GM06990 (cell line): Measurements from ENCODE around the gene NOVA1.

Experiments used
- DNase-seq: peaks from one replicate; pipeline ENCODE4 v3.0.0-alpha.2; 2011; ENCODE audit not compliant: insufficient read length; ENCODE audit errors: extremely low read depth
- H3K27me3 ChIP-seq: replicated peaks from 2 replicates; pipeline ENCODE4 v1.6.0; 2011; ENCODE audit warnings: low read length; ENCODE audit not compliant: control insufficient read depth, insufficient read depth
- H3K36me3 ChIP-seq: 2 replicates; pipeline ENCODE4 v1.5.1; 2011; ENCODE audit warnings: low read length; ENCODE audit not compliant: control insufficient read depth, insufficient read depth
- H3K4me3 ChIP-seq: replicated peaks from 2 replicates; pipeline ENCODE4 v1.5.1; 2011; ENCODE audit warnings: low read depth, mild to moderate bottlenecking, control low read depth, low read length
- CTCF ChIP-seq: IDR thresholded peaks from 2 replicates; pipeline ENCODE4 v1.5.1; 2011; ENCODE audit warnings: low read length, control low read depth, mild to moderate bottlenecking, inconsistent platforms; ENCODE audit not compliant: insufficient read depth, poor library complexity, severe bottlenecking

NOVA1 gene

GRCh38 chr14:26414926-26415325, 182.9 kb downstream of the NOVA1 start:
- DNase-seq, result no peak
- Histone ChIP-seq H3K27me3 (no peaks in the 10 kb centered on the region), H3K4me3 (no peak overlapping the region), H3K36me3 (no peaks in the 10 kb centered on the region)
- no peak for TF ChIP-seq CTCF

GRCh38 chr14:26414103-26414502, 183.7 kb downstream of the NOVA1 start:
- DNase-seq, result no peak
- no peak overlapping the region for H3K4me3 ChIP-seq
- no peaks in the 10 kb centered on the region for H3K27me3 ChIP-seq
- H3K36me3 ChIP-seq, result no peaks in the 10 kb centered on the region
- no peak for TF ChIP-seq CTCF

GRCh38 chr14:26412421-26412820, 185.4 kb downstream of the NOVA1 start:
- H3K27me3 ChIP-seq, result no peaks in the 10 kb centered on the region
- H3K4me3 ChIP-seq, result no peak overlapping the region
- DNase-seq, result no peak
- no peak for TF ChIP-seq CTCF
- no peaks in the 10 kb centered on the region for H3K36me3 ChIP-seq

- no peaks in the 10 kb centered on the region for H3K36me3 ChIP-seq
- no peak for DNase-seq
- TF ChIP-seq CTCF, result no peak
- H3K4me3 ChIP-seq, result no peak overlapping the region
- no peaks in the 10 kb centered on the region for H3K27me3 ChIP-seq
Observed at GRCh38 chr14:26410189-26410685, 187.6 kb downstream of the NOVA1 start.

- H3K36me3 ChIP-seq, result no peaks in the 10 kb centered on the region
- H3K4me3 ChIP-seq, result no peak overlapping the region
- no peaks in the 10 kb centered on the region for H3K27me3 ChIP-seq
- no peak for TF ChIP-seq CTCF
- DNase-seq, result no peak
Observed at GRCh38 chr14:26404927-26405326, 192.9 kb downstream of the NOVA1 start.

- Histone ChIP-seq H3K4me3 (no peak overlapping the region), H3K36me3 (no peaks in the 10 kb centered on the region), H3K27me3 (no peaks in the 10 kb centered on the region)
- DNase-seq, result no peak
- TF ChIP-seq CTCF, result no peak
Observed at GRCh38 chr14:26403760-26404159, 194.1 kb downstream of the NOVA1 start.
